Thyroid gland (tissue), 4 donors: ENCODE results near the gene MRC1.

Experiments
- POLR2A ChIP-seq, 2 donors: fragments of 450-650 bp; IDR thresholded peaks; one replicate each; pipeline ENCODE4 v1.6.1; 2017; ENCODE audit warnings: antibody characterized with exemption in 2 of 2, mild to moderate bottlenecking in 2 of 2, moderate library complexity in 1 of 2
- TF ChIP-seq, protein P1 (sequence below), 6 experiments: fragments of 200-600 bp in 3 of 6; fragments of 450-650 bp in 3 of 6; sonication (generic) in 3 of 6; IDR thresholded peaks; one replicate each; pipeline ENCODE4 v1.5.1; 2016 to 2019; ENCODE audit warnings: antibody characterized with exemption in 6 of 6, mild to moderate bottlenecking in 2 of 6, inconsistent platforms in 1 of 6, moderate library complexity in 1 of 6

- TF ChIP-seq, protein P1, sequence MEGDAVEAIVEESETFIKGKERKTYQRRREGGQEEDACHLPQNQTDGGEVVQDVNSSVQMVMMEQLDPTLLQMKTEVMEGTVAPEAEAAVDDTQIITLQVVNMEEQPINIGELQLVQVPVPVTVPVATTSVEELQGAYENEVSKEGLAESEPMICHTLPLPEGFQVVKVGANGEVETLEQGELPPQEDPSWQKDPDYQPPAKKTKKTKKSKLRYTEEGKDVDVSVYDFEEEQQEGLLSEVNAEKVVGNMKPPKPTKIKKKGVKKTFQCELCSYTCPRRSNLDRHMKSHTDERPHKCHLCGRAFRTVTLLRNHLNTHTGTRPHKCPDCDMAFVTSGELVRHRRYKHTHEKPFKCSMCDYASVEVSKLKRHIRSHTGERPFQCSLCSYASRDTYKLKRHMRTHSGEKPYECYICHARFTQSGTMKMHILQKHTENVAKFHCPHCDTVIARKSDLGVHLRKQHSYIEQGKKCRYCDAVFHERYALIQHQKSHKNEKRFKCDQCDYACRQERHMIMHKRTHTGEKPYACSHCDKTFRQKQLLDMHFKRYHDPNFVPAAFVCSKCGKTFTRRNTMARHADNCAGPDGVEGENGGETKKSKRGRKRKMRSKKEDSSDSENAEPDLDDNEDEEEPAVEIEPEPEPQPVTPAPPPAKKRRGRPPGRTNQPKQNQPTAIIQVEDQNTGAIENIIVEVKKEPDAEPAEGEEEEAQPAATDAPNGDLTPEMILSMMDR (IDR thresholded peaks at IDR 0.05) = no peak
- no peak for TF ChIP-seq POLR2A (IDR thresholded peaks at IDR 0.05)
Measured at GRCh38 chr10:17779784-17780183, 29.4 kb upstream of the MRC1 start.
